DND-41 (cell line): Measurements from ENCODE around the gene NME7.
"Not testable (repeated sequence)": the region's sequence is repeated elsewhere in the genome, so short reads cannot be mapped to it uniquely, and the experiment has no call there.

Experiments
- ATAC-seq: fragments of 200-7000 bp; cut with Tn5 transposase; 3 replicates; pipeline ENCODE4 v1.9.1; 2021; ENCODE audit warnings: low read depth; ENCODE audit not compliant: insufficient read depth
- DNase-seq: peaks from one replicate; pipeline ENCODE4 v3.0.0-alpha.2; 2020
- H2AFZ ChIP-seq: 2 replicates; pipeline ENCODE4 v1.6.0; 2012; ENCODE audit warnings: low read depth, low read length
- H3K27ac ChIP-seq: 2 replicates; pipeline ENCODE4 v1.5.1; 2012; ENCODE audit warnings: low read length, inconsistent platforms
- H3K27me3 ChIP-seq: fragments of 200-600 bp; sonication (generic); 2 replicates; pipeline ENCODE4 v1.6.0; 2012; ENCODE audit warnings: low read length, mild to moderate bottlenecking, inconsistent platforms; ENCODE audit not compliant: insufficient read depth, poor library complexity
- H3K36me3 ChIP-seq: 2 replicates; pipeline ENCODE4 v1.5.1; 2012; ENCODE audit warnings: low read length, inconsistent platforms; ENCODE audit not compliant: insufficient read depth
- H3K4me1 ChIP-seq: 2 replicates; pipeline ENCODE4 v1.5.1; 2012; ENCODE audit warnings: mild to moderate bottlenecking, low read length; ENCODE audit not compliant: insufficient read depth
- H3K4me2 ChIP-seq: 2 replicates; pipeline ENCODE4 v1.6.0; 2012; ENCODE audit warnings: mild to moderate bottlenecking, moderate library complexity, low read length, inconsistent platforms; ENCODE audit not compliant: insufficient read depth
- H3K4me3 ChIP-seq, 2 experiments: fragments of 200-600 bp in 1 of 2; shearing (Covaris generic) in 1 of 2; 2 replicates each; pipeline ENCODE4 v1.5.1; 2012 to 2016; ENCODE audit warnings: inconsistent platforms in 2 of 2, low read length in 2 of 2, mild to moderate bottlenecking in 2 of 2, low read depth in 1 of 2, moderate library complexity in 1 of 2
- H3K79me2 ChIP-seq: 2 replicates; pipeline ENCODE4 v1.6.0; 2012; ENCODE audit warnings: low read length, inconsistent platforms; ENCODE audit not compliant: insufficient read depth
- H3K9ac ChIP-seq: 2 replicates; pipeline ENCODE4 v1.6.0; 2012; ENCODE audit warnings: low read depth, mild to moderate bottlenecking, inconsistent platforms, low read length, moderate library complexity
- H3K9me3 ChIP-seq: 2 replicates; pipeline ENCODE4 v1.5.1; 2012; ENCODE audit warnings: low read length, moderate library complexity, mild to moderate bottlenecking, inconsistent platforms; ENCODE audit not compliant: insufficient read depth, severe bottlenecking
- H4K20me1 ChIP-seq: 2 replicates; pipeline ENCODE4 v1.6.0; 2012; ENCODE audit warnings: low read length; ENCODE audit not compliant: insufficient read depth
- EZH2 ChIP-seq: IDR thresholded peaks from 3 replicates; pipeline ENCODE4 v1.6.1; 2012; ENCODE audit warnings: borderline replicate concordance, low read depth, mild to moderate bottlenecking, moderate library complexity, low read length, inconsistent platforms; ENCODE audit not compliant: severe bottlenecking
- TF ChIP-seq, protein P1 (sequence below): IDR thresholded peaks from 2 replicates; pipeline ENCODE4 v1.5.1; 2012; ENCODE audit warnings: borderline replicate concordance, low read length, moderate library complexity, mild to moderate bottlenecking; ENCODE audit not compliant: poor library complexity, severe bottlenecking; ENCODE audit errors: extremely low read depth

NME7 gene

GRCh38 chr1:169126335-169126734, 241.3 kb downstream of the NME7 start:
- Histone ChIP-seq H2AFZ (no peak overlapping the region), H3K27ac (no peak overlapping the region), H3K4me3 (no peak overlapping the region), H3K4me2 (no peak overlapping the region), H3K36me3 (peaks cover 33% of the 10 kb centered on the region), H3K79me2 (no peaks in the 10 kb centered on the region), H3K27me3 (no peaks in the 10 kb centered on the region), H4K20me1 (no peaks in the 10 kb centered on the region), H3K9me3 (no peaks in the 10 kb centered on the region), H3K9ac (no peak overlapping the region), H3K4me1 (no peaks in the 10 kb centered on the region)
- ATAC-seq (no peak), DNase-seq (no peak)
- TF ChIP-seq, protein P1, sequence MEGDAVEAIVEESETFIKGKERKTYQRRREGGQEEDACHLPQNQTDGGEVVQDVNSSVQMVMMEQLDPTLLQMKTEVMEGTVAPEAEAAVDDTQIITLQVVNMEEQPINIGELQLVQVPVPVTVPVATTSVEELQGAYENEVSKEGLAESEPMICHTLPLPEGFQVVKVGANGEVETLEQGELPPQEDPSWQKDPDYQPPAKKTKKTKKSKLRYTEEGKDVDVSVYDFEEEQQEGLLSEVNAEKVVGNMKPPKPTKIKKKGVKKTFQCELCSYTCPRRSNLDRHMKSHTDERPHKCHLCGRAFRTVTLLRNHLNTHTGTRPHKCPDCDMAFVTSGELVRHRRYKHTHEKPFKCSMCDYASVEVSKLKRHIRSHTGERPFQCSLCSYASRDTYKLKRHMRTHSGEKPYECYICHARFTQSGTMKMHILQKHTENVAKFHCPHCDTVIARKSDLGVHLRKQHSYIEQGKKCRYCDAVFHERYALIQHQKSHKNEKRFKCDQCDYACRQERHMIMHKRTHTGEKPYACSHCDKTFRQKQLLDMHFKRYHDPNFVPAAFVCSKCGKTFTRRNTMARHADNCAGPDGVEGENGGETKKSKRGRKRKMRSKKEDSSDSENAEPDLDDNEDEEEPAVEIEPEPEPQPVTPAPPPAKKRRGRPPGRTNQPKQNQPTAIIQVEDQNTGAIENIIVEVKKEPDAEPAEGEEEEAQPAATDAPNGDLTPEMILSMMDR = no peak
- TF ChIP-seq EZH2 = no peak

- H2AFZ ChIP-seq, H3K79me2 ChIP-seq, H3K4me3 ChIP-seq, DNase-seq, H3K27ac ChIP-seq, H3K4me1 ChIP-seq, H3K4me2 ChIP-seq, H3K9me3 ChIP-seq, H3K9ac ChIP-seq, H4K20me1 ChIP-seq, H3K27me3 ChIP-seq, ATAC-seq: not testable (repeated sequence)
- H3K36me3 ChIP-seq = peaks cover 26% of the 10 kb centered on the region
These were observed 242.0 kb downstream of the NME7 start for GRCh38 chr1:169125597-169125996.

DNA sequence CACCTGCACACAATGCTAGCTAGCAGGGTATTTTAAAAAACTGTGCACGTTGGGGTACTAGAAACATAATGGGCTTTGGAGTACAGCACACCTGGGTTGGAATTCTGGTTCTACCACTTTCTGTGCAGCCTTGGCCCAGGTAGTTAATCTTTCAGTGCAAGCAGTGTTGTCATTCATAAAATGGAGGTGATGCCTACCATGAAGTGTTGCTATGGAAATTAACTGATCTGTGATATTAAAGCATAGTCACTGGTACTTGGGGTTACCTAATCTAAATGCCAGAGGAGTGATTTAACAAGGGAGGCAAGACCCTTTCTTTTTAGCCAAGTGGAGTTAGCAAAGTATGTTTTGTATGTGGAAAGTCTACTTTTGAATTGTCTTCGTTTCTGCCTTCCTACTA, 243.1 kb downstream of the NME7 start:
- no peak for DNase-seq
- no peak overlapping the region for H3K4me3 ChIP-seq
- H3K9ac ChIP-seq = no peak overlapping the region
- no peak overlapping the region for H2AFZ ChIP-seq
- H4K20me1 ChIP-seq = no peaks in the 10 kb centered on the region
- H3K27me3 ChIP-seq = no peaks in the 10 kb centered on the region
- no peaks in the 10 kb centered on the region for H3K4me1 ChIP-seq
- peaks cover 26% of the 10 kb centered on the region for H3K36me3 ChIP-seq
- no peak overlapping the region for H3K4me2 ChIP-seq
- no peaks in the 10 kb centered on the region for H3K79me2 ChIP-seq
- H3K27ac ChIP-seq = no peak overlapping the region
- TF ChIP-seq EZH2 = no peak
- TF ChIP-seq, protein P1 = no peak
- no peaks in the 10 kb centered on the region for H3K9me3 ChIP-seq
- ATAC-seq = no peak

- Histone ChIP-seq H4K20me1 (no peaks in the 10 kb centered on the region), H3K27me3 (no peaks in the 10 kb centered on the region), H3K9me3 (no peaks in the 10 kb centered on the region), H2AFZ (no peak overlapping the region), H3K79me2 (no peaks in the 10 kb centered on the region), H3K4me1 (no peaks in the 10 kb centered on the region), H3K4me2 (no peak overlapping the region), H3K27ac (no peak overlapping the region), H3K9ac (no peak overlapping the region), H3K4me3 (no peak overlapping the region), H3K36me3 (peaks cover 26% of the 10 kb centered on the region)
- TF ChIP-seq EZH2 = no peak
- TF ChIP-seq, protein P1 = no peak
- DNase-seq (no peak), ATAC-seq (no peak)
These were observed 244.6 kb downstream of the NME7 start for GRCh38 chr1:169122976-169123375.
